ENCODE results near the gene ASCL2. TPM values are rescaled to one million over a fixed set of nuclear protein-coding genes. Genes with fewer than 3 reads are reported as not detected.
A peak's percentile ranks its signal among the peaks of the same experiment; 100 is the strongest.

Gene ASCL2
- total RNA-seq, 4 donors from 2014 or later, result 0.24 to 2.6 TPM; not detected in 2

GRCh38 chr11:2312232-2313042, 42.0 kb upstream of the ASCL2 start:
- TF ChIP-seq, protein P1, sequence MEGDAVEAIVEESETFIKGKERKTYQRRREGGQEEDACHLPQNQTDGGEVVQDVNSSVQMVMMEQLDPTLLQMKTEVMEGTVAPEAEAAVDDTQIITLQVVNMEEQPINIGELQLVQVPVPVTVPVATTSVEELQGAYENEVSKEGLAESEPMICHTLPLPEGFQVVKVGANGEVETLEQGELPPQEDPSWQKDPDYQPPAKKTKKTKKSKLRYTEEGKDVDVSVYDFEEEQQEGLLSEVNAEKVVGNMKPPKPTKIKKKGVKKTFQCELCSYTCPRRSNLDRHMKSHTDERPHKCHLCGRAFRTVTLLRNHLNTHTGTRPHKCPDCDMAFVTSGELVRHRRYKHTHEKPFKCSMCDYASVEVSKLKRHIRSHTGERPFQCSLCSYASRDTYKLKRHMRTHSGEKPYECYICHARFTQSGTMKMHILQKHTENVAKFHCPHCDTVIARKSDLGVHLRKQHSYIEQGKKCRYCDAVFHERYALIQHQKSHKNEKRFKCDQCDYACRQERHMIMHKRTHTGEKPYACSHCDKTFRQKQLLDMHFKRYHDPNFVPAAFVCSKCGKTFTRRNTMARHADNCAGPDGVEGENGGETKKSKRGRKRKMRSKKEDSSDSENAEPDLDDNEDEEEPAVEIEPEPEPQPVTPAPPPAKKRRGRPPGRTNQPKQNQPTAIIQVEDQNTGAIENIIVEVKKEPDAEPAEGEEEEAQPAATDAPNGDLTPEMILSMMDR (IDR thresholded peaks at IDR 0.05), result no peak
- ATAC-seq (ENCODE audit: low FRiP score), result peak; percentile 37
- DNase-seq (ENCODE audit: low spot score), result no peak

DNA sequence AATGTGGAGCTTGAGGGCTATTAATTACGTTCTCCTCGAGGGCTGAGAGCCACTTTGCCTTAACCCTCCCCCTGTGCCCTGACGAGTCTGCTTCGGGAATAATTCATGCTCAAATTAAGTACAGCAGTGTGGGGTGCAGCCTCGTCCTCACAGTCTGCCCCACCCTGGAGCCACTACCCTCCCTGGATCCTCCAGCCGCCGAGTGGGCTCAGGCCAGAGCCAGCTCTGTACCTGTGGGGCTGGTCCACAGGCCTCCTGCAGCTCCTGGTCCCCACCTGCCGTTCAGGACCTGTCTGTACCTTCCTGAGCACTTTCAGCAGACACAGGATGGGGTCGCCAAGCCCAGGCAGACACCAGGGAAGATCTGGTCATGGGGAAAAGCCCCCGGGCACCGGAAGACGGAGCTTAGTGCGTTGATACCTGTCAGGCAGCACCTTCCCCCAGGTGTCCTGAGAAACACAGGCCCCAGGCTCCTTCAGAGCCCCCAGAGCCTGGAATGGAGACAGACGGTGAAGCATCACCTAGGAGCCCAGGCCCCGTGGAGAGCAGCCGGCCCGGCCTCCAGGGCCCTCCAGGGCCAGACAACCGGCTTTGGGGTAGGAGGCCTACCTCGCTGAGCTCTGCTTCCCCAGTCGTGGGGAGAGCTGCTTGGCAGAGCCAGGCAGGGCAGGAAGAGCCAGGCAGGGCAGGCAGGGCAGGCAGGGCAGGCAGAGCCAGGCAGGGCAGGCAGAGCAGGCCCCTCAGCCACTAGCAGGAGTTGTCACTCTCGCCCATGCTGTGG, 41.2 kb upstream of the ASCL2 start:
- ATAC-seq (ENCODE audit: low FRiP score) (no peak), DNase-seq (ENCODE audit: low spot score) (no peak)
- TF ChIP-seq, protein P1 (IDR thresholded peaks at IDR 0.05), result no peak

DNA sequence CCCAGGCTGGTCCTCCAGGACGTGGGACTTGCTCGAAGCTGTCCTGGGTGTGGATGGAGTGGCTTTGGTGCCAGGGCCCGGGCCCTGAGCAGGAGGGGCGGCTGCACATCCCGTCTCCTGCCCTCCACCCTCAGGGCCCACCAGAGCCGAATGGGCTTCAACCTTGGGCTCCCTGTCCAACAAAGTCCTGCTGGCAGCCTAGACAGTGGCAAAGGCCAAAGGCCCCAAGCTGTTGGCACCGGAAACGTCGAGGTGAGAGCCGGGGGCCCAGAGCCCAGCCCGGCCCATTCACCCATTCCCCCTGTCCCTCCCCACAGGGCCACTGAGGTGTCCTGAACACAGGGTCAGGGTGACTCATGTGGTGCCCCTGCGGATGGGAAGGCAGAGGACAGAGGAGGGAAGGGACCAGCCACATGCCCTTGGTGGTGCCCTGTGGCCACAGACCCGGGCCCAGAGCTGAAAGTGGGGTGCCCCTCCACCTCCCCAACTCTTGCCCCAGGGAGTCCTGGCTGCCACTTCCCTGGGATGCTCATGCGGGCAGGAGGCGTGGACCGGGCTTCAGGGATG, 40.5 kb upstream of the ASCL2 start:
- TF ChIP-seq, protein P1 (IDR thresholded peaks at IDR 0.05), result no peak
- no peak for DNase-seq (ENCODE audit: low spot score)
- ATAC-seq (ENCODE audit: low FRiP score), result no peak

GRCh38 chr11:2310073-2310785, 39.8 kb upstream of the ASCL2 start:
- TF ChIP-seq, protein P1 (IDR thresholded peaks at IDR 0.05), result no peak

GRCh38 chr11:2309251-2310072, 39.1 kb upstream of the ASCL2 start:
- no peak for DNase-seq (ENCODE audit: low spot score)
- no peak for ATAC-seq (ENCODE audit: low FRiP score)
- TF ChIP-seq, protein P1 (IDR thresholded peaks at IDR 0.05), result no peak

More at GRCh38 chr11:2310073-2310785, 39.8 kb upstream of the ASCL2 start:
- ATAC-seq (ENCODE audit: low FRiP score) (no peak), DNase-seq (ENCODE audit: low spot score) (no peak)

GRCh38 chr11:2308713-2309112, 38.3 kb upstream of the ASCL2 start:
- DNase-seq (ENCODE audit: low spot score), result no peak
- TF ChIP-seq, protein P1 (IDR thresholded peaks at IDR 0.05), result no peak
- no peak for ATAC-seq (ENCODE audit: low FRiP score)
